LoVo (cell line): Measurements from ENCODE around the gene INIP.
"Not testable (repeated sequence)": the region's sequence is repeated elsewhere in the genome, so short reads cannot be mapped to it uniquely, and the experiment has no call there.

ENCODE experiments used
- DNase-seq: peaks from one replicate; pipeline ENCODE4 v3.0.0-alpha.2; 2016; ENCODE audit warnings: low spot score

INIP gene

GRCh38 chr9:112734892-112735291, 17.0 kb upstream of the INIP start:
- DNase-seq: no peak

- peak; percentile 46 for DNase-seq
These were observed 14.1 kb upstream of the INIP start for GRCh38 chr9:112731971-112732370.

- no peak for DNase-seq
These were observed 10.5 kb upstream of the INIP start for GRCh38 chr9:112728401-112728800.

GRCh38 chr9:112726428-112726827, 8.5 kb upstream of the INIP start:
- no peak for DNase-seq

GRCh38 chr9:112725961-112726360, 8.0 kb upstream of the INIP start:
- DNase-seq: no peak

- not testable (repeated sequence) for DNase-seq
These were observed 4.8 kb upstream of the INIP start for GRCh38 chr9:112722749-112723148.

GRCh38 chr9:112720113-112720780, 2.3 kb upstream of the INIP start:
- DNase-seq: no peak

- no peak for DNase-seq
These were observed 1.8 kb upstream of the INIP start for GRCh38 chr9:112719696-112720095.

GRCh38 chr9:112719241-112719691, 1.3 kb upstream of the INIP start:
- no peak for DNase-seq

GRCh38 chr9:112712678-112713077, 5.2 kb downstream of the INIP start:
- no peak for DNase-seq

GRCh38 chr9:112711050-112711689, 6.7 kb downstream of the INIP start:
- DNase-seq: no peak

GRCh38 chr9:112705768-112706427, 12.0 kb downstream of the INIP start:
- DNase-seq: no peak

- no peak for DNase-seq
These were observed 14.6 kb downstream of the INIP start for GRCh38 chr9:112703304-112703703.

- no peak for DNase-seq
These were observed 17.8 kb downstream of the INIP start for GRCh38 chr9:112700085-112700484.

- DNase-seq: no peak
These were observed 18.7 kb downstream of the INIP start for GRCh38 chr9:112699230-112699629.

- DNase-seq: no peak
These were observed 21.5 kb downstream of the INIP start for GRCh38 chr9:112696461-112696860.

GRCh38 chr9:112694706-112695555, 23.0 kb downstream of the INIP start:
- DNase-seq: no peak

- DNase-seq: no peak
These were observed 28.7 kb downstream of the INIP start for GRCh38 chr9:112689161-112689740.

- no peak for DNase-seq
These were observed 37.0 kb downstream of the INIP start for GRCh38 chr9:112680731-112681402.

- no peak for DNase-seq
These were observed 40.9 kb downstream of the INIP start for GRCh38 chr9:112677040-112677439.

GRCh38 chr9:112673221-112673620, 44.7 kb downstream of the INIP start:
- DNase-seq: not testable (repeated sequence)
